OCI-LY3 (cell line): Measurements from ENCODE around the gene TAF1B.

Source experiments
- H2AFZ ChIP-seq: fragments of 200-600, 300-600 bp; shearing (Covaris generic); 2 replicates; pipeline ENCODE4 v1.6.0; 2014; ENCODE audit warnings: antibody characterized with exemption, low read depth, low read length
- H3K27ac ChIP-seq: fragments of 200-600, 300-600 bp; sonication (generic); 2 replicates; pipeline ENCODE4 v1.5.1; 2014; ENCODE audit warnings: mild to moderate bottlenecking, low read length, moderate library complexity, mixed read lengths
- H3K27me3 ChIP-seq: fragments of 200-600, 300-600 bp; sonication (generic); 2 replicates; pipeline ENCODE4 v1.6.1; 2014; ENCODE audit warnings: low read depth, low read length, mixed read lengths
- H3K36me3 ChIP-seq: fragments of 200-600, 300-600 bp; sonication (generic); replicated peaks from 2 replicates; pipeline ENCODE3; 2014; ENCODE audit warnings: low read depth, low read length, mixed read lengths
- H3K4me1 ChIP-seq: fragments of 300-600, 200-600 bp; sonication (generic); 2 replicates; pipeline ENCODE4 v1.6.1; 2014; ENCODE audit warnings: low read length, mixed read lengths
- H3K4me2 ChIP-seq: fragments of 200-600, 300-600 bp; sonication (generic); 2 replicates; pipeline ENCODE4 v1.6.1; 2014; ENCODE audit warnings: low read length, mixed read lengths
- H3K4me3 ChIP-seq: fragments of 300-600, 200-600 bp; sonication (generic); 2 replicates; pipeline ENCODE4 v1.5.1; 2014; ENCODE audit warnings: antibody characterized with exemption, mild to moderate bottlenecking, low read length, moderate library complexity
- H3K79me2 ChIP-seq: fragments of 300-600, 200-600 bp; shearing (Covaris generic); 2 replicates; pipeline ENCODE4 v1.6.1; 2014; ENCODE audit warnings: mild to moderate bottlenecking, low read length, mixed read lengths
- H3K9ac ChIP-seq: fragments of 300-600, 200-600 bp; shearing (Covaris generic); 2 replicates; pipeline ENCODE4 v1.6.0; 2014; ENCODE audit warnings: mild to moderate bottlenecking, low read length, moderate library complexity
- H3K9me3 ChIP-seq: fragments of 200-600, 300-600 bp; shearing (Covaris generic); 2 replicates; pipeline ENCODE4 v1.6.1; 2014; ENCODE audit warnings: low read length, mixed read lengths; ENCODE audit not compliant: insufficient read depth
- H4K20me1 ChIP-seq: fragments of 200-600, 300-600 bp; sonication (generic); 2 replicates; pipeline ENCODE4 v1.6.1; 2016; ENCODE audit warnings: low read length, mixed read lengths; ENCODE audit not compliant: insufficient read depth
- EZH2phosphoT487 ChIP-seq: fragments of 200-600 bp; shearing (Covaris generic); IDR thresholded peaks from 2 replicates; pipeline ENCODE4 v1.6.1; 2018; ENCODE audit warnings: antibody characterized with exemption, mixed run types, low read depth
- TF ChIP-seq, protein P1 (sequence below): fragments of 200-600, 300-600 bp; sonication (generic); IDR thresholded peaks from 2 replicates; pipeline ENCODE4 v1.5.1; 2014; ENCODE audit warnings: antibody characterized with exemption, low read length, low read depth

Gene TAF1B

GRCh38 chr2:9908639-9909038 lies 65.4 kb downstream of the TAF1B start:
- Histone ChIP-seq H3K27me3 (no peaks in the 10 kb centered on the region), H3K4me3 (no peak overlapping the region), H3K27ac (no peak overlapping the region), H2AFZ (no peak overlapping the region), H3K4me1 (peaks cover 14% of the 10 kb centered on the region), H3K36me3 (peaks cover 3% of the 10 kb centered on the region), H3K9me3 (no peaks in the 10 kb centered on the region), H4K20me1 (no peaks in the 10 kb centered on the region), H3K4me2 (no peak overlapping the region), H3K79me2 (no peaks in the 10 kb centered on the region), H3K9ac (no peak overlapping the region)
- TF ChIP-seq EZH2phosphoT487: no peak
- TF ChIP-seq, protein P1, sequence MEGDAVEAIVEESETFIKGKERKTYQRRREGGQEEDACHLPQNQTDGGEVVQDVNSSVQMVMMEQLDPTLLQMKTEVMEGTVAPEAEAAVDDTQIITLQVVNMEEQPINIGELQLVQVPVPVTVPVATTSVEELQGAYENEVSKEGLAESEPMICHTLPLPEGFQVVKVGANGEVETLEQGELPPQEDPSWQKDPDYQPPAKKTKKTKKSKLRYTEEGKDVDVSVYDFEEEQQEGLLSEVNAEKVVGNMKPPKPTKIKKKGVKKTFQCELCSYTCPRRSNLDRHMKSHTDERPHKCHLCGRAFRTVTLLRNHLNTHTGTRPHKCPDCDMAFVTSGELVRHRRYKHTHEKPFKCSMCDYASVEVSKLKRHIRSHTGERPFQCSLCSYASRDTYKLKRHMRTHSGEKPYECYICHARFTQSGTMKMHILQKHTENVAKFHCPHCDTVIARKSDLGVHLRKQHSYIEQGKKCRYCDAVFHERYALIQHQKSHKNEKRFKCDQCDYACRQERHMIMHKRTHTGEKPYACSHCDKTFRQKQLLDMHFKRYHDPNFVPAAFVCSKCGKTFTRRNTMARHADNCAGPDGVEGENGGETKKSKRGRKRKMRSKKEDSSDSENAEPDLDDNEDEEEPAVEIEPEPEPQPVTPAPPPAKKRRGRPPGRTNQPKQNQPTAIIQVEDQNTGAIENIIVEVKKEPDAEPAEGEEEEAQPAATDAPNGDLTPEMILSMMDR: no peak

DNA sequence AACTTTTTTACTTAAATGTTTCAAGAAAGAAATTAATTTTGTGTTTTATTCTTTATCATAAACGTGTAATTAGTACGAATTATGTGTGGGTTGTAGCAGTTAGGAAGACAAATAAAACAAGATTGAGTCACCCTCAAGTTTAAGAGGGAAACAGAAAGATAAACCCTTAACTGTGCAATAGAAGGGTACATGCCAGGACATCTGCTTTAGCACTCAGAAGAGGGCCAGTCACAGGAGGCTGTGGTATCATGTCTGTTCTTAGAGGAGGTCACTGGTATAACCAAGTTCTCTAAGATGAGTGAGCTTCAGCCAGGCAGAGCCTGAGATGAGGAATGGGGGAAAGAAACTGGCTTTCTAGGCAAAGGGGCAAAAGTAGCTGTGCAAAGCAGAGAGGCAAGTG lies 65.8 kb downstream of the TAF1B start:
- no peaks in the 10 kb centered on the region for H3K79me2 ChIP-seq
- TF ChIP-seq, protein P1: no peak
- TF ChIP-seq EZH2phosphoT487: no peak
- H3K4me1 ChIP-seq: peaks cover 19% of the 10 kb centered on the region
- no peak overlapping the region for H3K9ac ChIP-seq
- no peak overlapping the region for H3K4me3 ChIP-seq
- H3K36me3 ChIP-seq: peaks cover 3% of the 10 kb centered on the region
- no peaks in the 10 kb centered on the region for H4K20me1 ChIP-seq
- no peaks in the 10 kb centered on the region for H3K9me3 ChIP-seq
- H3K4me2 ChIP-seq: no peak overlapping the region
- no peak overlapping the region for H2AFZ ChIP-seq
- no peak overlapping the region for H3K27ac ChIP-seq
- H3K27me3 ChIP-seq: no peaks in the 10 kb centered on the region

GRCh38 chr2:9910699-9911098 lies 67.4 kb downstream of the TAF1B start:
- no peaks in the 10 kb centered on the region for H3K9me3 ChIP-seq
- no peak overlapping the region for H3K4me3 ChIP-seq
- H3K27ac ChIP-seq: no peak overlapping the region
- H3K79me2 ChIP-seq: no peaks in the 10 kb centered on the region
- peaks cover 34% of the 10 kb centered on the region for H3K4me1 ChIP-seq
- H4K20me1 ChIP-seq: no peaks in the 10 kb centered on the region
- H2AFZ ChIP-seq: no peak overlapping the region
- no peaks in the 10 kb centered on the region for H3K36me3 ChIP-seq
- H3K9ac ChIP-seq: no peak overlapping the region
- TF ChIP-seq EZH2phosphoT487: no peak
- TF ChIP-seq, protein P1: no peak
- no peak overlapping the region for H3K4me2 ChIP-seq
- no peaks in the 10 kb centered on the region for H3K27me3 ChIP-seq

GRCh38 chr2:9912468-9912867 lies 69.2 kb downstream of the TAF1B start:
- H3K79me2 ChIP-seq: no peaks in the 10 kb centered on the region
- no peaks in the 10 kb centered on the region for H4K20me1 ChIP-seq
- no peak for TF ChIP-seq EZH2phosphoT487
- TF ChIP-seq, protein P1: no peak
- no peak overlapping the region for H3K9ac ChIP-seq
- no peaks in the 10 kb centered on the region for H3K27me3 ChIP-seq
- H3K4me3 ChIP-seq: no peak overlapping the region
- H3K36me3 ChIP-seq: no peaks in the 10 kb centered on the region
- H2AFZ ChIP-seq: no peak overlapping the region
- H3K4me2 ChIP-seq: peak overlapping the region; percentile 51; the same call in 1 of the 2 replicates
- H3K4me1 ChIP-seq: peaks cover 34% of the 10 kb centered on the region
- no peaks in the 10 kb centered on the region for H3K9me3 ChIP-seq
- peak overlapping the region; percentile 32 for H3K27ac ChIP-seq
